ENCODE measurements around the gene RIMBP2.

The RIMBP2 gene

GRCh38 chr12:130481392-130481879, 234.7 kb downstream of the RIMBP2 start:
- Histone ChIP-seq H3K27me3 (ENCODE audit: control insufficient read depth, insufficient read depth, low read length) (no peaks in the 10 kb centered on the region), H3K9me3 (ENCODE audit: control insufficient read depth, low read length) (no peaks in the 10 kb centered on the region), H3K4me1 (ENCODE audit: control insufficient read depth, insufficient read depth, low read length) (no peaks in the 10 kb centered on the region), H3K36me3 (ENCODE audit: control insufficient read depth, insufficient read depth, low read length) (no peaks in the 10 kb centered on the region), H3K9ac (ENCODE audit: low read length) (no peak overlapping the region), H3K4me3 (ENCODE audit: low read length) (no peak overlapping the region)

- H3K4me3 ChIP-seq (ENCODE audit: low read length), result no peak overlapping the region
- no peak overlapping the region for H3K9ac ChIP-seq (ENCODE audit: low read length)
- H3K9me3 ChIP-seq (ENCODE audit: control insufficient read depth, low read length), result no peaks in the 10 kb centered on the region
- H3K4me1 ChIP-seq (ENCODE audit: control insufficient read depth, insufficient read depth, low read length), result no peaks in the 10 kb centered on the region
- no peaks in the 10 kb centered on the region for H3K27me3 ChIP-seq (ENCODE audit: control insufficient read depth, insufficient read depth, low read length)
- no peaks in the 10 kb centered on the region for H3K36me3 ChIP-seq (ENCODE audit: control insufficient read depth, insufficient read depth, low read length)
Observed at GRCh38 chr12:130480887-130481286, 235.2 kb downstream of the RIMBP2 start.

GRCh38 chr12:130480231-130480630, 235.9 kb downstream of the RIMBP2 start:
- Histone ChIP-seq H3K4me3 (ENCODE audit: low read length) (no peak overlapping the region), H3K9ac (ENCODE audit: low read length) (no peak overlapping the region), H3K27me3 (ENCODE audit: control insufficient read depth, insufficient read depth, low read length) (no peaks in the 10 kb centered on the region), H3K36me3 (ENCODE audit: control insufficient read depth, insufficient read depth, low read length) (no peaks in the 10 kb centered on the region), H3K9me3 (ENCODE audit: control insufficient read depth, low read length) (no peaks in the 10 kb centered on the region), H3K4me1 (ENCODE audit: control insufficient read depth, insufficient read depth, low read length) (no peaks in the 10 kb centered on the region)

GRCh38 chr12:130479401-130480125, 236.5 kb downstream of the RIMBP2 start:
- Histone ChIP-seq H3K9me3 (ENCODE audit: control insufficient read depth, low read length) (no peaks in the 10 kb centered on the region), H3K4me1 (ENCODE audit: control insufficient read depth, insufficient read depth, low read length) (no peaks in the 10 kb centered on the region), H3K9ac (ENCODE audit: low read length) (no peak overlapping the region), H3K4me3 (ENCODE audit: low read length) (no peak overlapping the region), H3K27me3 (ENCODE audit: control insufficient read depth, insufficient read depth, low read length) (no peaks in the 10 kb centered on the region), H3K36me3 (ENCODE audit: control insufficient read depth, insufficient read depth, low read length) (no peaks in the 10 kb centered on the region)

GRCh38 chr12:130478786-130479185, 237.3 kb downstream of the RIMBP2 start:
- Histone ChIP-seq H3K4me1 (ENCODE audit: control insufficient read depth, insufficient read depth, low read length) (no peaks in the 10 kb centered on the region), H3K4me3 (ENCODE audit: low read length) (no peak overlapping the region), H3K9ac (ENCODE audit: low read length) (no peak overlapping the region), H3K36me3 (ENCODE audit: control insufficient read depth, insufficient read depth, low read length) (no peaks in the 10 kb centered on the region), H3K9me3 (ENCODE audit: control insufficient read depth, low read length) (no peaks in the 10 kb centered on the region), H3K27me3 (ENCODE audit: control insufficient read depth, insufficient read depth, low read length) (no peaks in the 10 kb centered on the region)

- Histone ChIP-seq H3K9me3 (ENCODE audit: control insufficient read depth, low read length) (no peaks in the 10 kb centered on the region), H3K36me3 (ENCODE audit: control insufficient read depth, insufficient read depth, low read length) (no peaks in the 10 kb centered on the region), H3K27me3 (ENCODE audit: control insufficient read depth, insufficient read depth, low read length) (no peaks in the 10 kb centered on the region), H3K4me3 (ENCODE audit: low read length) (no peak overlapping the region), H3K4me1 (ENCODE audit: control insufficient read depth, insufficient read depth, low read length) (no peaks in the 10 kb centered on the region), H3K9ac (ENCODE audit: low read length) (no peak overlapping the region)
Observed at GRCh38 chr12:130477701-130478100, 238.4 kb downstream of the RIMBP2 start.

GRCh38 chr12:130477266-130477665, 238.8 kb downstream of the RIMBP2 start:
- Histone ChIP-seq H3K4me3 (ENCODE audit: low read length) (no peak overlapping the region), H3K9me3 (ENCODE audit: control insufficient read depth, low read length) (no peaks in the 10 kb centered on the region), H3K27me3 (ENCODE audit: control insufficient read depth, insufficient read depth, low read length) (no peaks in the 10 kb centered on the region), H3K4me1 (ENCODE audit: control insufficient read depth, insufficient read depth, low read length) (no peaks in the 10 kb centered on the region), H3K36me3 (ENCODE audit: control insufficient read depth, insufficient read depth, low read length) (no peaks in the 10 kb centered on the region), H3K9ac (ENCODE audit: low read length) (no peak overlapping the region)

GRCh38 chr12:130476451-130477135, 239.5 kb downstream of the RIMBP2 start:
- H3K27me3 ChIP-seq (ENCODE audit: control insufficient read depth, insufficient read depth, low read length), result no peaks in the 10 kb centered on the region
- no peak overlapping the region for H3K9ac ChIP-seq (ENCODE audit: low read length)
- H3K4me3 ChIP-seq (ENCODE audit: low read length), result no peak overlapping the region
- H3K4me1 ChIP-seq (ENCODE audit: control insufficient read depth, insufficient read depth, low read length), result no peaks in the 10 kb centered on the region
- H3K36me3 ChIP-seq (ENCODE audit: control insufficient read depth, insufficient read depth, low read length), result no peaks in the 10 kb centered on the region
- H3K9me3 ChIP-seq (ENCODE audit: control insufficient read depth, low read length), result no peaks in the 10 kb centered on the region

GRCh38 chr12:130474599-130475269, 241.4 kb downstream of the RIMBP2 start:
- Histone ChIP-seq H3K9ac (ENCODE audit: low read length) (no peak overlapping the region), H3K9me3 (ENCODE audit: control insufficient read depth, low read length) (no peaks in the 10 kb centered on the region), H3K36me3 (ENCODE audit: control insufficient read depth, insufficient read depth, low read length) (no peaks in the 10 kb centered on the region), H3K4me1 (ENCODE audit: control insufficient read depth, insufficient read depth, low read length) (no peaks in the 10 kb centered on the region), H3K4me3 (ENCODE audit: low read length) (no peak overlapping the region), H3K27me3 (ENCODE audit: control insufficient read depth, insufficient read depth, low read length) (no peaks in the 10 kb centered on the region)

- no peaks in the 10 kb centered on the region for H3K4me1 ChIP-seq (ENCODE audit: control insufficient read depth, insufficient read depth, low read length)
- H3K36me3 ChIP-seq (ENCODE audit: control insufficient read depth, insufficient read depth, low read length), result no peaks in the 10 kb centered on the region
- no peak overlapping the region for H3K4me3 ChIP-seq (ENCODE audit: low read length)
- no peaks in the 10 kb centered on the region for H3K9me3 ChIP-seq (ENCODE audit: control insufficient read depth, low read length)
- no peak overlapping the region for H3K9ac ChIP-seq (ENCODE audit: low read length)
- no peaks in the 10 kb centered on the region for H3K27me3 ChIP-seq (ENCODE audit: control insufficient read depth, insufficient read depth, low read length)
Observed at GRCh38 chr12:130473266-130473665, 242.8 kb downstream of the RIMBP2 start.

GRCh38 chr12:130470969-130471368, 245.1 kb downstream of the RIMBP2 start:
- H3K9ac ChIP-seq (ENCODE audit: low read length), result no peak overlapping the region
- H3K4me3 ChIP-seq (ENCODE audit: low read length), result no peak overlapping the region

GRCh38 chr12:130469552-130469951, 246.5 kb downstream of the RIMBP2 start:
- H3K9ac ChIP-seq (ENCODE audit: low read length), result no peak overlapping the region

More at GRCh38 chr12:130470969-130471368, 245.1 kb downstream of the RIMBP2 start:
- H3K4me1 ChIP-seq (ENCODE audit: control insufficient read depth, insufficient read depth, low read length), result no peaks in the 10 kb centered on the region
- H3K36me3 ChIP-seq (ENCODE audit: control insufficient read depth, insufficient read depth, low read length), result no peaks in the 10 kb centered on the region
- H3K9me3 ChIP-seq (ENCODE audit: control insufficient read depth, low read length), result no peaks in the 10 kb centered on the region
- H3K27me3 ChIP-seq (ENCODE audit: control insufficient read depth, insufficient read depth, low read length), result no peaks in the 10 kb centered on the region

More at GRCh38 chr12:130469552-130469951, 246.5 kb downstream of the RIMBP2 start:
- no peak overlapping the region for H3K4me3 ChIP-seq (ENCODE audit: low read length)
- no peaks in the 10 kb centered on the region for H3K36me3 ChIP-seq (ENCODE audit: control insufficient read depth, insufficient read depth, low read length)
- H3K9me3 ChIP-seq (ENCODE audit: control insufficient read depth, low read length), result no peaks in the 10 kb centered on the region
- no peaks in the 10 kb centered on the region for H3K4me1 ChIP-seq (ENCODE audit: control insufficient read depth, insufficient read depth, low read length)
- H3K27me3 ChIP-seq (ENCODE audit: control insufficient read depth, insufficient read depth, low read length), result no peaks in the 10 kb centered on the region

All from mucosa of stomach (tissue), 1 donor.